NCI-H1436 (cell line): ENCODE measurements around the gene SMCO4.
A peak's percentile ranks its signal among the peaks of the same experiment; 100 is the strongest.
"Not testable (repeated sequence)": the region's sequence is repeated elsewhere in the genome, so short reads cannot be mapped to it uniquely, and the experiment has no call there.

Experiments used
- DNase-seq: peaks from one replicate; lab custom pipeline; 2025; lab: John Stamatoyannopoulos, UW

Gene SMCO4, protein sequence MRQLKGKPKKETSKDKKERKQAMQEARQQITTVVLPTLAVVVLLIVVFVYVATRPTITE

DNA sequence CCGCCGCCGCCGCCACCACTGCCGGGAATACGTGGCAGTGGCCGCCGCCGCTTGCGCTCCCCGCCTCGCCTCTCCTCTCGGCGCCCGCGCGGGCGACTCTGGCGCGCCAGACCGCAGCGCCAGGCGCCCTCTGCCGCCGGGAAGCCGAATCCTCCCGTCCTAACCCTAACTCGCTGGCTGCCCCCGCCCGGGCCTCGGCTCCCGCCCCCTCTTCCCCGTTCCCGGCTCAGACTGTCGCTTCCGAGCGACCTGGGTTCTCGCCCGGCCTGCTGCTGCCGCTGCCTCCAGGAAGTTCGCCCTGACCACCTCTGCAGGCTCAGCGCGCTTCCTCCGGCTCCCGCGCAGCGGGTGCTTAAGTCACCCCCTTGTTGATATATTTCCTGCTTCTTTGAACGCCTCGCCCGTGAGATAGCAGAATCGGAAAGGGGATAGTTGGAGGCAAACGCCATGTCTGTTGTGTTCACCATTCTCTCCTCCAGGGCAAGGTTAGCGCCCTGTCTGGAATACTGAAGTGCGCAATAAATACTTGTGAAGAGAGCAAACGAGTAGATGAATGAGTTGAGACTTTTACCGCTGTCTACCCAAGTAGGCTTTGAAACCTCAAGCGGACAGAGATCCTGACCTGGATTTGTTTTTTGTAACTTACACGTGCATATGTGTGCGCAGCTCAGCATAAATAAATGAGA lies at the start of gene SMCO4:
Gene SMCO4 (minus strand): TSS at position 100 of the 686 bp plus-strand sequence. CDS start 64,202 bp downstream, outside the sequence.
- DNase-seq: peak; percentile 86

DNA sequence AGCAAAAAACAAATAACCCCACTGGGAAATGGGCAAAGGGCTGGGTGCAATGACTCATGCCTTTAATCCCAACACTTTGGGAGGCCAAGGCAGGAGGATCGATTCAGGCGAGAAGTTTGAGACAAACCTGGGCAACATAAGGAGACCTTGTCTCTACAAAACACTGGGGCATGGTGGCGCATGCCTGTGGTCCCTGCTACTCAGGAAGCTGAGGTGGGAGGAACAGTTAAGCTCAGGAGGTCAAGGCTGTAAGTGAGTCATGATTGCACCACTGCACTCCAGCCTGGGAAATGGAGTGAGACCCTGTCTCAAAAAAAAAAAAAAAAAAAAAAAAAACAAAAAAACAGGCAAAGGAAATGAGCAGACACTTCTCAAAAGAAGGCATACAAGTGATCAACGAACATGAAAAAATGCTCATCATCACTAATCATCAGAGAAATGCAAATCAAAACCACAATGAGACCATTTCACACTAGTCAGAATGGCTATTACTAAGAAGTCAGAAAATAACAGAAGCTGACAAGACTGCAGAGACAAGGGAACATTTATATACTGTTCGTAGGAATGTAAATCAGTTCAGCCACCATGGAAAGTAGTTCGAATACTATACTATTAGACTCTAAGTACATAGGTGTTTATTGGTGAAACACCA lies 48.2 kb upstream of the SMCO4 start:
- no peak for DNase-seq

DNA sequence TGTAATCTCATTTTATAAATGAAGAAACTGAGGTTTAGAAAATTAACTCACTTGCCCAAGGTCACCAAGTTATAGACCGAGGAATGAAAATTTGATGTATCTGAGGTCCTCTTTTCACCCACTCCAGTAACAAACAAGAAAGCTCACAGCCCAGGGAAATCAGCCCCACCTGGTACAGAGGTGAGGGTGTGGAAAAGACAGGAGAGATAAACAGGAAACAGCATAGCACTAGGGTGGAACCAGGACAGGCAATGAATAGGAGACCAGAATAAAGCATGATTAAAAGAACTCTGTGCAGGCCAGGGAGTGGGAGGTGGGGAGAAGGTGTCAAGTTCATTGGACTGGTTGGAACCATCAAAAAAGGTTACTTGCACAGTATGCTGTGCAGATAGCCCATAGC lies 46.2 kb upstream of the SMCO4 start:
- no peak for DNase-seq

DNA sequence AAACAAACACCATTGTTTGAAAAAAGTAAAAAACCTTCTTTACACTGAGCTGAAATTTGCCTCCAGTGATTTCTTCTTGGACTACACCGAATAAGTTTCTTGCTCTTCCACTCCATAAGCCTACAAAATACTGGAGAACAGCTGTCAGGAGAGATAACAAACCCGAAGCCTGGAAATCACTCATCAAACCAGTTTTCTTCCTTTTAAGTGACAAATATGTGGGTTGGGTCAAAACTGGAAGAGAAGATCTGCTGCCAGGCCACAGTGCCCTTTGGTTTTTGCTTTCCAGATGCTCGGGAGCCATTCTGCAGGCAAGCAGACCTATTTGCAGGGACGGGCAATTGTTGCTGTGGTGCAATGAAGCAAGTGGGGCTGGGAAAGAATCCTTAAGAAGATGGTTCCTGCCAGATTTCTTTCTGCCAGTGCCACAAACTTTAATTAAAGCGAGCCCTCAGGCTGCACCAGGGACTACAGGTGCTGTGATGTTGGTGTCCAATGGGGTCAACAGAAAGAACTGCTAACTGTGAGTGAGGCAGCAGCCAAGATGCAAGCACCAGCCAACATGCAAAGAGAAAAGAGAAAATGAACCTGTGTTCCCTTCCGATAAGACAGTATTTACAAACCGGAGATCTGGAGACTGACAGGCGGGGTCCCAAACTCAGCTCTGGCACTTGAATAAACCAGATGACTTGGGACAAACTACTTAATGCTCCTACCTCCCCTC lies 44.8 kb upstream of the SMCO4 start:
- no peak for DNase-seq

DNA sequence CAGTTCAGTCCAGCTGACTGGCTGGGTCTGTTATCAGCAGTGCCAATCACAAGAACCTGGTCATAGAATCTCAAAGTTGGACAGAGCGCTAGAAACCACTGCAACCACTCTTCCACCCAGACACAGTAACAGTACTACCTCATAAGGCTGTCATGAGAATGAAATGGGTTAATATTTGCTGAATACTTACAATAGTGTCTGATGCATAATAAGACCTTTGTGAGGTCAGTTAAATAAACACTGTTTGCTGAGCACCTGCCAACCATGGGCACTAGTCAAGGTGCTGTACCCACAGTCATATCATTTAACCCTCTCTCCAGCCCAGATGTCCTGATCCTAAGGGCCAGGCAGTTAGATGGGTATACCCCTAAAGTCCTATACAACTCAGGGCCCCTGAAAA lies 44.2 kb upstream of the SMCO4 start:
- DNase-seq: not testable (repeated sequence)

DNA sequence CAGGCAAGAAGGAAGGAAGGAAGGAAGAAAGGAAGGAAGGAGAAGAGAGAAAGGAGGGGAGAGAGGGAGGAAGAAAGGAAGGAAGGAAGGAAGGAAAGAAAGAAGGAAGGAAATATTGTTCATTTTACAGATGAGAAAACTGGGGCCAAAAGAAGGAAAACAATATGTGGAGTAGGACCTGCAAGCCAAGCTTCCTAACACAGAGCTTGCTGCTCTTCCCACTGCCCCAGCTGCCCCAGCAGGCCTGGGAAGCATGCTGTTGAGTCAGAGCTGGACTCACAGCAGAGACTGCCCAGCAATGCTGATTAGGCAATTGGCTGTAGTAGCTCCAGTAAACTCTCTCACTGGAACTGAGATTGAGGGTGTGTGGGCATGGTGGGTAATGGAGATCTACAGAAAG lies 42.6 kb upstream of the SMCO4 start:
- DNase-seq: no peak

DNA sequence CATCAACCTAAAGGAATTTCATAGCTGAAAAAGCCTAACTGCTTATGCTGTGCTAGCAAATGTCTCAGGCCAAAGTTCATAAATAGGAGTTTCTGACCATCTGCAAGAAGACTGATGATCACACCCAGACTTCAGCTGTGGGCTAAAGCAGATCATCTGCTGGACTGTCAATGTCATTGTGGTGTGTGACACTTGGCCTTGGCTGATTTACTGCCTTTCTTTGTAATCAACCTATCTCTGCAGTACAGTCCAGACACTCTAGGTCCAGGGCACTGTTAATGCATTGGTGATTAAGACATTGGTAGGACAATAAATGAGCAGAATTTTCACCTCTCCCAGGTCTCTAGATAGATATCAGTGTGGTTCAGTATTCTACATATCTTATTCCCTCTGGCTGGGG lies 40.3 kb upstream of the SMCO4 start:
- DNase-seq: no peak

DNA sequence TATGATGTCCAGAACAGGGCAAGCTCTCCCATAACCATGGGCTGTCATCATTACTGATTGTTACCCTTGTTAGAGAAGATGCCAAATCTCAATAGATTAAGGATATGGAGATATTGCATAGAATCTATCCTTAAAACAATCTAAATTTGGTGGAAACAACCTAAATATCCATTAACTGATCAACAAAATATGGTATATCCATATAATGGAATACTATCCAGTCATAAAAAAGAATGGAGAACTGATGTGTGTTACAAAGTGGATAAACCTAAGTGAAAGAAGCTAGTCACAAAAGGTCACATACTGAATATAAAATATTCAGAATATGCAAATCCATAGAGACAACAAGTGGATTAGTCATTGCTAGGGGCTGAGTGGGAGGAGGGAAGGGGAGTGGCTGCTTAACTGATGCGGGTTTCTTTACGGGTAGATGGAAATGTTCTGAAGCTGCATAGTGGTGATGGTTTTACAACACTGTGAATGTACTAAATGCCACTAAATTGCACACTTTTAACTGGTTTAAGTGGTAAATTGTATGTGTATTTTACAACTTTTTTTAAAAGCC lies 36.1 kb upstream of the SMCO4 start:
- DNase-seq: no peak

DNA sequence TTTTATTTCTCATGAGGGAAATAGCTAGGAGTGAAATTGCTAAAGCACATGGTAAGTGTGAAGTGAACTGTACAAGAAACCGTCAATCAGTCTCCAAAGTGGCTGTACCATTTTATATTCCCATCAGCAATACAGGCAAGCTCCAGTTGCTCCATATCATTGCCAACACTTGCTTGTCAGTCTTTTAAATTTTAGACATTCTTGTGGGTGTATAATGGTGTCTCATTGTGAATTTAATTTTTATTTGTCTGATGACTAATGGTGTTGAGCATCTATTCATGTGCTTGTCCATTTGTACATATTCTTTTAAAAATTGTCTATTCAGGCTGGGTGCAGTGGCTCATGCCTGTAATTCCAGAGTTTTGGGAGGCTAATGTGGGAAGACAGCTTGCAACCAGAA lies 34.1 kb upstream of the SMCO4 start:
- no peak for DNase-seq

DNA sequence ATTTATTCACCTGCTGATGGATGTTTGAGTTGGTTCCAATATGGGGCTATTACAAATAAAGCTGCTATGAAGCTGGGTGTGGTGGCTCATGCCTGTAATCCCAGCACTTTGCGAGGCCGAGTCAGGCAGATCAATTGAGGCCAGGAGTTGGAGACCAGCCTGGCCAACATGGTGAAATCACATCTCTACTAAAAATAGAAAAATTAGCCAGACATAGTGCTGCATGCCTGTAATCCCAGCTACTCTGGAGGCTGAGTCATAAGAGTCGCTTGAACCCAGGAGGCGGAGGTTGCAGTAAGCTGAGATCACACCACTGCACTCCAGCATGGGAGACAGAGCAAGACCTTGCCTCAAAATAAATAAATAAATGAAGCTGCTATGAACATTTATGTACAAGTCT lies 33.7 kb upstream of the SMCO4 start:
- DNase-seq: not testable (repeated sequence)

DNA sequence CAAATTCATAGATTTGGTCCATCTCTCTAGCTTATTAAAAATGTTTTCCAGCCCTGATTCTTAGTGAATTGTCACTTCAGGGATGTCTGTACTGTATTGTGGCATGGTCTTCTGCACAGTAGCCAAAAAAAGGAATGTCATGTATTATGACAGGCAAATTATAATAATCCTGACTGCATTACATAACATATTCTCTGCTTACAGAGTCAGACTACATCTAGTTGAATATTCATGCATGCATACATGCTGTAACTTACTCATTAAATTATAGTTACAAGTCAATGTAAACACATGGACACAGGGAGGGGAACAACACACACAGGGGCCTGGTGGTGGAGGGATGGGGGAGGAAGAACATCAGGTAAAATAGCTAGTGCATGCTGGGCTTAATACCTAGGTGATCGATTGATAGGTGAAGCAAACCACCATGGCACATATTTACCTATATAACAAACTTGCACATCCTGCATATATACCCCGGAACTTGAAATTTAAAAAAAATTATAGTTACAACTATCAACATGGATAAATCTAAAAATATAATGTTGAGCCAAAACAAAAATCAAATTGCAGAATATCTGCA lies 31.5 kb upstream of the SMCO4 start:
- DNase-seq: no peak

DNA sequence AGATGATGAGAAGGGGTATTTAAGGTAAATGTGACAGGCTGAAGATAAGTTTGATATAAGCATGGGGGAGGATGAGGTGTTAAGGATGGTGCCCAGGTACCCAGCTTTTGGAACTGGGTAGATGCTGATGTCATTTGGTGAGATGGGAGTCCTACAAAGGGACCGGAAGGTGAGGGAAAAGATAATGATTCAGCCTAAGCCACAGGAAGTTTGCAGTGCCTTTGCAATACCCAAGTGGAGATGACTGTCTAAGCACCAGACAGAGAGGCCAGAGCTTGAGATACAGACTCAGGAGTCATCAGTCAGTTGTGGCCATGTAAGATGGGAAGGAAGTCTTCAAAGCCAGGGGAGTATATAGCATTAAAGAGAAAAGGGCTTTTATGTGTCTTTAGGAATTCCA lies 30.0 kb upstream of the SMCO4 start:
- DNase-seq: no peak

DNA sequence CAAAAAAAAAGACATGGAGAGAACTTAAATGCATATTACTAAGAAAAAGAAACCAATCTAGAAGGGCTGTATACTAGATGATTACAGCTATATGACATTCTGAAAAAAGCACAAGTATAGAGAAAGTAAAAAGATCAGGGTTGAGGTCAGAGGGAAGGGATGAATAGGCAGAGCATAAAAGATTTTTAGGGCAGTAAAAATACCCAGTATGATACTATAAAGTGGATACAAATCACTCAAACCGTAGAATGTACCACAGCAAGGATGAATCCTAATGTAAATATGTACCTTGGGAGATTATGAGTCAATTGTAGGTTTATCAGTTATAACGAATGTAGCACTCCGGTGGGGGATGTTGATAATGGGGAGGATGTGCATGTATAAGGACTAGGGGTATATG lies 29.4 kb upstream of the SMCO4 start:
- DNase-seq: no peak

DNA sequence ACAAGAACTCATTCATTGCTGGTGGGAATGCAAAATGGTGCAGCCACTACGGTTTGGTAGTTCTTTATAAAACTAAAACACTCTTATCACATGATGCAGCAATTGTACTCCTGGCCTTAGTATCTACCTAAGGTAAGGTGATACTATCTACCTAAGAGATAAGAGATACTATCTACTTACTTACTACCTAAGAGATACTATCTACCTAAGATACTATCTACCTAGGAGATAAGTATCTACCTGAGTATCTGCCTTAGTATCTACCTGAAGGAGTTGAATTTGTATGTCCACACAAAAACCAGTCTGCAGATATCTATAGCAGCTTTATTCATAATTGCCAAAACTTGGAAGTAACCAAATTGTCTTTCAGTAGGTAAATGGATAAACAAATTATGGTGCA lies 29.0 kb upstream of the SMCO4 start:
- DNase-seq: no peak

DNA sequence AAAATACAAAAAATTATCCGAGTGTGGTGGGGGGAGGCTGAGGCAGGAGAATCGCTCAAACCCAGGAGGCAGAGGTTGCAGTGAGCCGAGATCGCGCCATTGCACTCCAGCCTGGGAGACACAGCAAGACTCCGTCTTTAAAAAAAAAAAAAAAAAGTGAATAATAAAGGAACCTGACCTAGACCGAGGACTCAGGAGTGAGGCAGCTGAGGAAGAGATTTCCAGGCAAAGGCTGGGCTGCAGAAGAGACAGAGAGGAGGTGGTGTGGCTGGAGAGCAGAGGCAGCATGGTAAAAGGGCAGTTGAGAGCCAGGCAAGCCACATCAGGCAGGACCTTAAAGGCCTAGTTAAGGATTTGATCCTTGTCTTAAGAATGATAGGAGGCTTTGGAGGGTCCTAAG lies 28.4 kb upstream of the SMCO4 start:
- no peak for DNase-seq

DNA sequence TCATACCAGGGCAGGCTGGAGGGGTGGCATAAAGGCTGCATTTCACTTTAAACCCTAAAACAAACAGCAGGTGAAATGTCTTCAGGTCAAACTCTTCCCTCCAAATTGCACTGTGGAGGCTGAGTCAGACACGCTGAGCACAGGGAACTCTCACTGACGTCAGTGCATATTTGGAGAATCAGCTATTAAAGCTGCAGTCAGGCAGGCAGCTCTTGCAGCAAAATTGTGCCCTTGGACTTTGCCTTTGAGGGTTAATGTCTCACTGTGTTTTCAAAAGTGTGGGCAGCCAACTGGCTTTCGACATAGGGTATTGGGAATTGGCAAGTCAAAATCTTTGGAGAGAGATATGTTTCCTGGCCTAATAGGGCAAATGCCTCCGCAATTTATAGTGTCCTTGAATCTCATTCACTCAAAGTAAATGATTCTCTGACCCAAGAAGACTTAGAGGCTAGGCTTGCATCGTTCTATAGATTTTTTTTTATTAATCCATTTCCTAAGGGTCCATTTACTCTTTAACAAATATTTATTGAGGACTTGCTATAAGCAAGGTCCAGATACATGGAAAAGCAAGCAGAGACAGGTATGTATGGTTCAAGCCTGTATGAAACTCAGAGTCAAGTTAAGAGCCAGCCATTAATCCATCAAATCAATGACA lies 27.7 kb upstream of the SMCO4 start:
- no peak for DNase-seq

DNA sequence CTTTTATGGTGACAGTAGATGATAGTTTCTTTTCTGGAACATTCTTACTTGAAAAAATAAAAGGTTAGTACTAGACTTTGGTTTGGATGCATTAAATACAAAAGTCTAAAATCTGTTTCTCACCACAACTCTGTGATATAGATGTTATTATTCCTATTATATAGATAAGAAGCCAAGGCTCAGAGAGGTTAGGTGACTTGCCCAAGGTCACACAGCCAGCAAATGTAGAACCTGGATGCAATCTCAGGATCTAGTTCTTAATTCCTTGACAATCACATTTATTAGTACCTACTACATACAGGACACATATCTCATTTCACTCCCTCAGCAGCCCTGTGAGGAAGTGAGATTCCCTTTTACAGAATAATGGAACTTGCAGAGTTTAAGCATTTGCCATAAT lies 26.3 kb upstream of the SMCO4 start:
- no peak for DNase-seq

DNA sequence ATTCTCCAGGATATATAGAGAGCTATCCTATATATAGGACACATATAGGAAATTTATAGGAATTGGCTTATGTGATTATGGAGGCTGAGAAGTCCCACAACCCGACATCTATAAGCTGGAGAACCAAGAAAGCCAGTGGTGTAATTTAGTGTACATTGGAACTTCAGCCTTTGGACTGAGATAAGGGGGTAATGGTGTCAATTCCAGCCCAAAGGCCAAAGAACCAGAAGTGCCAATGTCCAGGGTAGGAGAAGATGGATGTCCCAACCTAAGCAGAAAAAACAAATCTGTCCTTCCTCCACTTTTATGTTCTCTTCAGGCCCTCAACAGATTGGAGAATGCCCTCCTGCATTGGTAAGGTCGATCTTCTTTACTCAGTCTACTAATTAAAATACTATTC lies 25.5 kb upstream of the SMCO4 start:
- no peak for DNase-seq

DNA sequence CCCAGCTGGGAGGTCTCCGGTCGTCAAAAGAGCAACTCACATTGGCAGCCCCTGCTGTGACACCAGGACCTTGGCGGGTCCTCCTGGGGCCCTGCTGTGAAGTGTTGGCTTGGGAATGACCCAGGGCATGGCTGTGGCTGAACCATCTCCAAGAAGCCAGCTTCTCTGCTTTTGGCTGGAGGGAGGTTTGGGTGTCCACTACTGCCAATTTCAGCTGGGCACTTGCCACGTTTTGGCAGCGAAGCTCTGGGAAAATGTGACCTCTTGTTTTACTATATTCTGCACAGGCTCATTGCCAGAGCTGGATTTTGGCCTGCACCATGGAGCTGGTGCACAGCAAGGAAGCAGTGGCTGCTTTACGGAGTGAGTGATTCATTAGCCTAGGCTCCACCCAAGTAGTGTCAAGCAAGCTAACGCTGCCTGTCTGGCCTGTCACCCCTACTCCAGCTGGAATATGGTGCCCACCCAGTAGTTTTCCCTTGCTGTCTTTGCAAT lies 24.3 kb upstream of the SMCO4 start:
- DNase-seq: no peak

DNA sequence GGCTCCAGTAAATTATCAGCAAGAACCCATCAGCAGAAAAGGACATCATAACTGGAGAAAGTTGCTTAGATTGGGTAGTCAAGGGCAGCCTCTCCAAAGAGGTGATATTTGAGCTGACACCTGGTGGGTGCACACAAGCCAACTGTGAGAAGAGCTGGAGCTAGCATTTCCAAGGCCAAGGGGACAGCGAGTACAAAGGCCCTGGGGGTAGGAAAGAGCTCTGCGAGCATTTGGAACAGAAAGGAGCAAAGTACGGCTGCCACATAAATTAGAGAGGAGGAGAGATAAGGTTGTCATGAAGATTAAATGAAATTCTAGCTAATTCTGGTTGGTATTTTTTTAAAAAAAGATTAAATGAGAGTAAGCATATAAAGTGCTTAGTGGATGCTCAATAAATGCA lies 21.7 kb upstream of the SMCO4 start:
- DNase-seq: no peak

DNA sequence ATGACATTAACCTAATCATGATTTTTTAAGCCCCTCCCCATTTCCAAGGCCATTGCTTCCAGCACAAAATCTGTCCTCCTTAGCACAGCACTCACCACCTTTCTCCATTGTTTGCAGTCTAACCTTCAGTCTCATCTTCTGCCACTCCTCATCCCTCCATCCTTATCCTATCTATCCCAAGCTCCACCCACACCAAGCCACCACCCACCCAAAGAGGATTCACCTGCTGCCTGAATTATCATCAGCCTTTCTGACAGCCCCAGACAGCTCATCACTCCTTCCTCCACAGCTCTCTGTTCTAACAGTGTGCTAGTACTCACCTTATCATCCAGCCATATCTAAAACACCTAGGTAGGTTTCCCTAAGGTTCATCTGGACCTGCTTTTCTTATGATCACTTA lies 20.7 kb upstream of the SMCO4 start:
- no peak for DNase-seq
